DMS 273 treated with DMSO at 0.1 percent for 48 hours (cell line): ENCODE measurements around the gene ETNK1.
"Not testable (repeated sequence)": the region's sequence is repeated elsewhere in the genome, so short reads cannot be mapped to it uniquely, and the experiment has no call there.

Experiments used
- DNase-seq: peaks from one replicate; lab custom pipeline; 2025; lab: John Stamatoyannopoulos, UW

ETNK1 gene

GRCh38 chr12:22687361-22688076 lies 62.5 kb downstream of the ETNK1 start:
- no peak for DNase-seq

GRCh38 chr12:22689876-22690275 lies 64.9 kb downstream of the ETNK1 start:
- DNase-seq: no peak

- DNase-seq: no peak
Measured at GRCh38 chr12:22691319-22691718, 66.3 kb downstream of the ETNK1 start.

- DNase-seq: not testable (repeated sequence)
Measured at GRCh38 chr12:22692467-22692866, 67.5 kb downstream of the ETNK1 start.

GRCh38 chr12:22692964-22693555 lies 68.1 kb downstream of the ETNK1 start:
- DNase-seq: no peak

GRCh38 chr12:22698576-22698975 lies 73.6 kb downstream of the ETNK1 start:
- no peak for DNase-seq

GRCh38 chr12:22699705-22700104 lies 74.7 kb downstream of the ETNK1 start:
- DNase-seq: not testable (repeated sequence)

GRCh38 chr12:22700106-22700505 lies 75.1 kb downstream of the ETNK1 start:
- DNase-seq: no peak

- DNase-seq: not testable (repeated sequence)
Measured at GRCh38 chr12:22701216-22701809, 76.3 kb downstream of the ETNK1 start.

- DNase-seq: no peak
Measured at GRCh38 chr12:22702690-22703089, 77.7 kb downstream of the ETNK1 start.

- no peak for DNase-seq
Measured at GRCh38 chr12:22709292-22709691, 84.3 kb downstream of the ETNK1 start.

GRCh38 chr12:22712083-22712482 lies 87.1 kb downstream of the ETNK1 start:
- DNase-seq: no peak

GRCh38 chr12:22715254-22715653 lies 90.3 kb downstream of the ETNK1 start:
- no peak for DNase-seq

GRCh38 chr12:22719745-22720144 lies 94.8 kb downstream of the ETNK1 start:
- no peak for DNase-seq

- no peak for DNase-seq
Measured at GRCh38 chr12:22722081-22722480, 97.1 kb downstream of the ETNK1 start.

- DNase-seq: no peak
Measured at GRCh38 chr12:22722779-22723178, 97.8 kb downstream of the ETNK1 start.

- DNase-seq: no peak
Measured at GRCh38 chr12:22728987-22729386, 104.0 kb downstream of the ETNK1 start.

GRCh38 chr12:22729431-22729956 lies 104.5 kb downstream of the ETNK1 start:
- DNase-seq: no peak

GRCh38 chr12:22729957-22730443 lies 105.0 kb downstream of the ETNK1 start:
- DNase-seq: no peak

GRCh38 chr12:22731236-22731635 lies 106.3 kb downstream of the ETNK1 start:
- DNase-seq: no peak

- no peak for DNase-seq
Measured at GRCh38 chr12:22733756-22734155, 108.8 kb downstream of the ETNK1 start.

- no peak for DNase-seq
Measured at GRCh38 chr12:22738945-22739344, 114.0 kb downstream of the ETNK1 start.
